Ishikawa (cell line): ENCODE data around the gene MARCKS.

ENCODE experiments used
- CEBPB ChIP-seq: IDR thresholded peaks from 2 replicates; pipeline ENCODE4 v1.6.1; 2012
- CREB1 ChIP-seq: IDR thresholded peaks from 2 replicates; pipeline ENCODE4 v1.6.1; 2012; ENCODE audit warnings: low read depth
- EP300 ChIP-seq: IDR thresholded peaks from 2 replicates; pipeline ENCODE4 v1.6.1; 2012; ENCODE audit warnings: borderline replicate concordance
- FOXM1 ChIP-seq: IDR thresholded peaks from 2 replicates; pipeline ENCODE4 v1.6.1; 2012; ENCODE audit warnings: low read depth, borderline replicate concordance
- RAD21 ChIP-seq: IDR thresholded peaks from 2 replicates; pipeline ENCODE4 v1.6.1; 2012; ENCODE audit warnings: low read depth
- TCF12 ChIP-seq: IDR thresholded peaks from 2 replicates; pipeline ENCODE4 v1.6.1; 2012; ENCODE audit warnings: low read depth
- YY1 ChIP-seq: IDR thresholded peaks from 2 replicates; pipeline ENCODE4 v1.6.1; 2012; ENCODE audit warnings: low read depth
- ZBTB7A ChIP-seq: IDR thresholded peaks from 2 replicates; pipeline ENCODE4 v1.6.1; 2012; ENCODE audit warnings: low read depth

- TF ChIP-seq EP300 (no peak), FOXM1 (no peak), CEBPB (no peak), TCF12 (no peak), YY1 (no peak), ZBTB7A (no peak), RAD21 (no peak), CREB1 (no peak)
Observed at GRCh38 chr6:113876695-113877094, 19.6 kb downstream of the MARCKS start.
